Ovary (tissue), 9 donors: ENCODE results near the gene DAPK1. TPM values are rescaled to one million over a fixed set of nuclear protein-coding genes. Genes with fewer than 3 reads are reported as not detected.

Source experiments
- DNase-seq, 5 donors: peaks; one replicate each; pipeline ENCODE4 v3.0.0-alpha.2; 2019 to 2020
- H3K27ac ChIP-seq, 2 donors: fragments of 200-600 bp; one replicate each; pipeline versions ENCODE4 v1.5.1 to v1.8.0; 2019 to 2022
- H3K27me3 ChIP-seq: fragments of 200-600 bp; one replicate; pipeline ENCODE4 v1.8.0; 2022
- H3K36me3 ChIP-seq: fragments of 200-600 bp; sonication (generic); one replicate; pipeline ENCODE4 v1.5.1; 2019
- H3K4me1 ChIP-seq: one replicate; pipeline ENCODE4 v1.8.1; 2013; ENCODE audit warnings: mild to moderate bottlenecking, moderate library complexity; ENCODE audit not compliant: insufficient read depth
- H3K4me3 ChIP-seq: fragments of 200-600 bp; sonication (generic); one replicate; pipeline ENCODE4 v1.5.1; 2017
- H3K9me3 ChIP-seq, 2 donors: fragments of 200-600 bp in 1 of 2; sonication (generic) in 1 of 2; one replicate each; pipeline versions ENCODE4 v1.5.1 to v1.8.1; 2013 to 2019; ENCODE audit warnings: mild to moderate bottlenecking in 1 of 2, moderate library complexity in 1 of 2
- CTCF ChIP-seq, 3 donors: fragments of 450-650 bp in 2 of 3; fragments of 200-600 bp in 1 of 3; IDR thresholded peaks; one replicate each; pipeline versions ENCODE4 v1.5.1 to v1.8.0; 2016 to 2022; ENCODE audit warnings: antibody characterized with exemption in 3 of 3, mild to moderate bottlenecking in 1 of 3
- EP300 ChIP-seq: sonication (generic); formaldehyde crosslinking; IDR thresholded peaks from one replicate; pipeline ENCODE4 v1.6.1; 2017; ENCODE audit warnings: antibody characterized with exemption
- POLR2A ChIP-seq: fragments of 450-650 bp; IDR thresholded peaks from one replicate; pipeline ENCODE4 v1.6.1; 2017; ENCODE audit warnings: antibody characterized with exemption, mild to moderate bottlenecking, moderate library complexity
- WGBS, 3 donors: extraction: QIAGEN DNeasy Blood & Tissue Kit in 1 of 3; methylation state at CpG; one replicate each; pipeline versions ENCODE4 v1.1.5 to v1.1.7; 2013 to 2017; 5-methylcytosine and 5-hydroxymethylcytosine counted together
- intact Hi-C, 4 donors: fragments of 100-400 bp; cut with DNase I; formaldehyde crosslinking; loops; one replicate each; pipeline versions ENCODE4 v1.11.0 to v1.15.1; 2022 to 2023
- polyA plus RNA-seq, 2 donors: library from polyadenylated mRNA; stranded (reverse); fragments of 200-250 nt in 1 of 2; fragments of 350-450 nt in 1 of 2; fragmentation: Illumina TruSeq in 1 of 2; extraction: RNeasy Lipid Tissue Mini Kit (QIAGEN cat#74804) in 1 of 2; gene quantifications; one replicate each; pipeline ENCODE4 v1.2.3, GENCODE V29; 2013 to 2014
- total RNA-seq, 7 donors: library from RNA; depleted of rRNA in 2 of 7; stranded (reverse); fragments of >200 nt in 2 of 7; fragmentation: NEBNext Ultra II Directional in 3 of 7; extraction: Animal tissue kit (Norgen Biotek cat#: 25700) in 3 of 7; gene quantifications; one replicate each; pipeline versions ENCODE4 v1.1.0 to v1.2.4, GENCODE V29; 2016 to 2023
- donor health status: DM: no; HTN: no; CAD: no; lungs with moderate emphysema.
- donor health status: DM: no; HTN: no; CAD: no.
- donor health status: Bipolar disorder and iron deficiency.
- donor health status: DM: yes; HTN: yes; CAD: no.
- donor health status: DM: no; HTN: no; CAD: no.
- donor health status: DM: yes; HTN: yes; CAD: no.

Gene DAPK1
- total and polyA plus RNA-seq, 9 donors: 39.3 to 133 (median 89.6) TPM

GRCh38 chr9:87650611-87651295 lies 153.1 kb downstream of the DAPK1 start:
- DNase-seq: no peak
- Histone ChIP-seq H3K27ac (no peak overlapping the region), H3K9me3 (no peaks in the 10 kb centered on the region), H3K36me3 (no peaks in the 10 kb centered on the region), H3K4me1 (no peaks in the 10 kb centered on the region), H3K4me3 (no peak overlapping the region), H3K27me3 (no peaks in the 10 kb centered on the region)
- 82 to 88% (median 84%) methylated on average over 8 of the region's 8 CpGs for WGBS, 3 donors
- intact Hi-C loops: loop anchor here in 1 of 4 donors (10.0 kb wide), 1 partner anchor 156 kb away; the partner anchor contains the start of gene DAPK1
- TF ChIP-seq CTCF (IDR thresholded peaks at IDR 0.05) (no peak), EP300 (no peak), POLR2A (no peak)

- H3K36me3 ChIP-seq: no peaks in the 10 kb centered on the region
- TF ChIP-seq CTCF (IDR thresholded peaks at IDR 0.05) (no peak), POLR2A (no peak), EP300 (no peak)
- H3K27me3 ChIP-seq: no peaks in the 10 kb centered on the region
- no peak overlapping the region for H3K27ac ChIP-seq
- DNase-seq: no peak
- intact Hi-C loops: loop anchor here in 1 of 4 donors (10.0 kb wide), 1 partner anchor 157 kb away; the partner anchor contains the start of gene DAPK1
- no peaks in the 10 kb centered on the region for H3K9me3 ChIP-seq
- H3K4me3 ChIP-seq: no peak overlapping the region
- 90 to 92% (median 91%) methylated on average over 10 of the region's 10 CpGs for WGBS, 3 donors
- peaks cover 2% of the 10 kb centered on the region for H3K4me1 ChIP-seq
These were observed 153.8 kb downstream of the DAPK1 start for GRCh38 chr9:87651431-87651830.

GRCh38 chr9:87653941-87654340 lies 156.3 kb downstream of the DAPK1 start:
- no peak for DNase-seq
- H3K27me3 ChIP-seq: no peaks in the 10 kb centered on the region
- H3K9me3 ChIP-seq: no peaks in the 10 kb centered on the region
- no peaks in the 10 kb centered on the region for H3K36me3 ChIP-seq
- H3K4me1 ChIP-seq: peaks cover 5% of the 10 kb centered on the region
- intact Hi-C loops: loop anchor here in 1 of 4 donors (10.0 kb wide), 1 partner anchor 159 kb away; the partner anchor contains the start of gene DAPK1
- no peak overlapping the region for H3K27ac ChIP-seq
- 87% methylated on average over 3 of the region's 3 CpGs for WGBS, 3 donors
- no peak overlapping the region for H3K4me3 ChIP-seq
- TF ChIP-seq POLR2A (no peak), EP300 (no peak), CTCF (IDR thresholded peaks at IDR 0.05) (no peak)

- intact Hi-C loops: loop anchor here in 3 of 4 donors (5.0 to 10.0 kb wide), 4 partner anchors 158 to 318 kb away; partner anchors contain the start of gene DAPK1 (in 2 of the 3)
- no peaks in the 10 kb centered on the region for H3K9me3 ChIP-seq
- WGBS, 3 donors: 84 to 92% (median 87%) methylated on average over 9 of the region's 9 CpGs
- no peak for DNase-seq
- no peak for TF ChIP-seq CTCF (IDR thresholded peaks at IDR 0.05)
- TF ChIP-seq POLR2A: no peak
- TF ChIP-seq EP300: no peak
- H3K27ac ChIP-seq: no peak overlapping the region
- peaks cover 5% of the 10 kb centered on the region for H3K4me1 ChIP-seq
- H3K27me3 ChIP-seq: no peaks in the 10 kb centered on the region
- no peaks in the 10 kb centered on the region for H3K36me3 ChIP-seq
- no peak overlapping the region for H3K4me3 ChIP-seq
These were observed 158.1 kb downstream of the DAPK1 start for GRCh38 chr9:87655731-87656130.
